CD4-positive, alpha-beta T cell treated with Interleukin-15 for 4 hours (primary cell): Measurements from ENCODE around the gene ANGPTL1.
"Not testable (repeated sequence)": the region's sequence is repeated elsewhere in the genome, so short reads cannot be mapped to it uniquely, and the experiment has no call there.

Source experiments
- DNase-seq: peaks from one replicate; pipeline ENCODE4 v3.0.0-alpha.2; 2020; ENCODE audit warnings: low spot score

ANGPTL1 gene

GRCh38 chr1:178864326-178864725 lies 6.6 kb downstream of the ANGPTL1 start:
- DNase-seq: no peak

- no peak for DNase-seq
These were observed 8.0 kb downstream of the ANGPTL1 start for GRCh38 chr1:178862864-178863263.

DNA sequence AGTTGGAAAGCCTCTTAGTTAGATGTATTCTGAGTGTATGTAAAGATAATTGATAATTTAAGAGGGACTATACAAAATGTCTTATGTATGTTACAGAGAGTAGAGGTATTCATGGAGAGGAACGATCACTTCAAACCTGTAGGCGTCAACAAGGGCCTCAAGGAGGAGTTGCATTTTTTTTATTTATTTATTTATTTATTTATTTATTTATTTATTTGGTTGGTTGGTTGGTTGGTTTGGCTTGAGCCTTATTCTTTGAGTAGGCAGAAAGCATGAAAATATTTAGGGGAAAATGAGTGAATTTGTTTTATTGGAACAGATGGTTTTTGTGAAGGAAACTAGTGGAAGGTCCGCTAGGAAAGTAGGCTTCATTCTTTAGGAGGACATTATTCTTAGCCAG lies 8.5 kb downstream of the ANGPTL1 start:
- no peak for DNase-seq

DNA sequence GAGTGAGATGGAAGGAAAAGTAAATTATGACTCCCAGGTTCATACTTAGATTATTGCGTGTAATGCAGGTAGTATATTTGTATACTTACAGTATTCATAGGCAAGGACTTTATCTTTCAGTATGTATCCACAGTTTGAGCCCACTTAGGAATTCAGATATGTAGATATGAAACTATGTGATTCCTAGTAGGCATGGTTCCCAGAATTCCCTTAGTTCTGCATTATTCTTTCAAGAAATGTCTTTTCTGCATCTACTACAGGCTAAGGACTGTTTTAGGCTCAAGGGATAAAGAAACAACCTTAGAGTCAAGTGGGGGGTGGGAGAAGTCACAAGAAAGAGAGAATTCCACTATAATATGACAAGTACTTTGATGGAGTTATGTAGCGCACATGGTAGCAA lies 13.8 kb downstream of the ANGPTL1 start:
- no peak for DNase-seq

DNA sequence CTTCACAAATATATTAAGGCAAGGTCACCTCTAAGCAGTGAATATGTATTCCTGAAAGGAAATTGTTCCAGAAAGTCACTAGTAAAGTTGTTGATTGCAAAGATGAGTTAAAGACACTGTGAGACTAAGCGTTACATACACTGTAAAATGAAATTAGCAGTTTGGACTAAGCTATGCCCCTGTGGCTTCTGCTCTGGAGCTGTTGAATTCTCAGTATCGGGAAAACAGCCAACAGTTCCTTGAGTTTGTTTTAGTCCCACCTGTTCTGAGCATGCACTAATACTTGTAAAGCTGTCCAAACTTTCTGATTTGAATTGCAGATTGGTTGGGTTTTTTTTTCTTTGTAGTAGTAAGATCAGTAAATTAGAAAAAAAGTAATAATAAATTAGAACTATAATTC lies 21.0 kb downstream of the ANGPTL1 start:
- DNase-seq: no peak

DNA sequence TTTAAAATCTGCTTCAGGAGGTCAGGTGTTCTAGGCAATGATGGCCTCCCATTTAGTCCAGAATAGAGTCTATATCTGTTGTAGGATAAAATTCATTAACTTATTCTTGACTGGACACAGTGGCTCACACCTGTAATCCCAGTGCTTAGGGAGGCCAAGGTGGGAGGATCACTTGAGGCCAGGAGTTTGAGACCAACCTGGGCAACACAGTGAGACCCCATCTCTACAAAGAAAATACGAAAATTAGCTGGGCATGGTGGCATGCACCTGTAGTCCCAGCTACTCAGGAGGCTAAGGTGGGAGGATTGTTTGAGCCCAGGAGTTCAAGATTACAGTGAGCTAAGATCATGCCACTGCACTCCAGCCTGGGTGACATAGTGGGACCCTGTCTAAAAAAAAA lies 23.0 kb downstream of the ANGPTL1 start:
- not testable (repeated sequence) for DNase-seq

- DNase-seq: no peak
These were observed 23.5 kb downstream of the ANGPTL1 start for GRCh38 chr1:178847396-178847849.

DNA sequence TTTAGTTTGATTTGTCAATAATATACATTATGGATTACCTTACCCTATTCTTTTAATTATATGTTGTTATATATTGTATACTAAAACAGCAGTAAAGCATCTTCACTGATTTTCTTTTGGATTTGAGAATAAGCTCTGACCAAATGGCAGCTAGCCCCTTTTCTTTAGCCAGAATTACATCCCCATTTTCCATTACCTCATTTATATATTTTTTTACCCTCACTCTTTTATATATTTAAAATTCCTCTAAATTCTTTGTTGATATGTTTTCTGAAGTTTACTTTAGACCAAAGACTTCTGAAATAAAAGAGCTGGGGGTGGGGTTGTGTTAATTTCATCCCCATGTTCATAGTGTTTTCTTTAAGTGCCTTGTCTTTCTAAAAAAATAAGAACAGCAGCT lies 24.6 kb downstream of the ANGPTL1 start:
- DNase-seq: no peak

DNA sequence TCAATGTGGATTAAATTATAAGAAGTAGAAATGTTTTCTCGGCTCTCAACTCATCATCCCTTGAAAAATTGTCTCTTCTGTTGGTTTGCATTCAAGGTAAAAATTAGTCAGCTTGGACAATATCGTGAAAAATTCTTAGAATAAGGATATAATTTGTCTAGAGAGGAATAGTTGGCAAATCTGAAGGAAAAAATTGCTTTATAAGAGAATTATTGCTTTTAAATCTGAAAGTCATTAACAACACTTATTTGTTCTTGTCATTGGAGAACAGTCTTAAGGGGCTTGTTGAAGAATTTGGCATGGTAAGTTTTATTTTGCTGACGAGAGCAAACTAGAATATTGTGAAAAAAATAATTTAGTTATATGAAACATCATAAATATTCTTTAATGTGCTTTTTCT lies 26.4 kb downstream of the ANGPTL1 start:
- DNase-seq: no peak

- no peak for DNase-seq
These were observed 45.7 kb downstream of the ANGPTL1 start for GRCh38 chr1:178825167-178825566.

DNA sequence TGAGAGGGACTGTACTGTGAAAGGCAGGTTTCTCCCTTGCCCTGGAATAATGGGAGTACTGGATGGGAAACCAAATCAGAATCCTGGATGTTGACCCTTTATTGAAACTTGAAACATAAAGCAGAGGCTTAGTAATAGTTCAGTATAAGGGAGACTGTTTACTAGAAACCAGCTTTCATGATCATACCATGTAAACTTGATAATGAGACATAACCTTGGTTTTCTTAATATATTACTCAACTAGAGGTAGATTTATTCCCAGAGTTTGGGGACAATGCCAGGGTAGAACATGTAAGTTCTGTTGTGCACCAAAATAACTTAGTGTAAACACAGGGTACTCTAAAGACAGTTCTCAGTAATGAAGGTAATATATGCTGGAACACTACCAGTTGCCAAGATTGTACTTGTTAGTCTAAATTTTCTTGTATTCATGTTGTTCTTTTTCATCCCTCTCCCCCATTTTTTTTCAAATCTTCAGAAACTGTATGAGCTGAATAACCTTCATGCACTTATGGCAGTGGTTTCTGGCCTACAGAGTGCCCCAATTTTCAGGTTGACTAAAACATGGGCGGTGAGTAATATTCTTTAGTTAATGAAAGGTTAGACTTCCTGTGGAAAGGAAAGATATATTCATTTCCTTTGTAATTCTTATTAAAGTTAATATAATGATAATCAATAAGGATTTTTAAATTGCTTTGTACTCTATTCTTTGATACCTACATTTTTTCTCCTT lies 49.6 kb downstream of the ANGPTL1 start:
- DNase-seq: no peak

GRCh38 chr1:178819123-178819522 lies 51.8 kb downstream of the ANGPTL1 start:
- no peak for DNase-seq

- no peak for DNase-seq
These were observed 52.5 kb downstream of the ANGPTL1 start for GRCh38 chr1:178818416-178818815.

- no peak for DNase-seq
These were observed 60.3 kb downstream of the ANGPTL1 start for GRCh38 chr1:178810585-178810984.

- no peak for DNase-seq
These were observed 62.3 kb downstream of the ANGPTL1 start for GRCh38 chr1:178808529-178808928.

GRCh38 chr1:178806665-178807300 lies 64.1 kb downstream of the ANGPTL1 start:
- DNase-seq: no peak

DNA sequence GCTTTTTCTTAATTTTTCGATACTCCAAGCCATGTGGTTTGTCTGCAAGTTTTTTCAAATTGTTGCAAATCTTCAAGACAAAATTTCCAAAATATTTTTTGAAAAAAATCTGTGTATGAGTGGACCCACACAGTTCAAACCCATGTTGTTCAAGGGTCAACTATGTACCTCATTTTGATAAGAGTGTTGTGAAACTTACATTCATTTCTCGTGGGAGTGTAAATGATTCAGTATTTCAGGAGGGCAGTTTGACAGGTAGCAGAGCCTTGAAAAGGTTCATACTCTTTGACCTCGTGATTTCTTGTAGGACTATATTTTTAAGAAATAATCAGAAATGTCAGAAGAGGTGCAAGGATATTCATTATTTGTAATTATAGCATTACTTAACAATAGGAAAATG lies 68.0 kb downstream of the ANGPTL1 start:
- DNase-seq: no peak
